ENCODE results near the gene CITED4. TPM values are rescaled to one million over a fixed set of nuclear protein-coding genes. Genes with fewer than 3 reads are reported as not detected.
"Not testable (repeated sequence)": the region's sequence is repeated elsewhere in the genome, so short reads cannot be mapped to it uniquely, and the experiment has no call there.

CITED4 gene
- total RNA-seq, 1 experiment from 2014 or later, result 13.9 TPM

- not testable (repeated sequence) for DNase-seq
Measured at GRCh38 chr1:40894858-40895257, 32.7 kb upstream of the CITED4 start.

GRCh38 chr1:40894455-40894854 lies 32.3 kb upstream of the CITED4 start:
- Histone ChIP-seq H3K36me3 (replicated peaks; ENCODE audit: control insufficient read depth, insufficient read depth, low read length) (no peaks in the 10 kb centered on the region), H3K4me3 (ENCODE audit: insufficient read depth, low read depth, low read length) (no peak overlapping the region), H3K27me3 (ENCODE audit: control insufficient read depth, insufficient read depth, low read length) (no peaks in the 10 kb centered on the region)
- no peak for DNase-seq

More at GRCh38 chr1:40894858-40895257, 32.7 kb upstream of the CITED4 start:
- not testable (repeated sequence) for H3K36me3 ChIP-seq (replicated peaks; ENCODE audit: control insufficient read depth, insufficient read depth, low read length); H3K4me3 ChIP-seq (ENCODE audit: insufficient read depth, low read depth, low read length); H3K27me3 ChIP-seq (ENCODE audit: control insufficient read depth, insufficient read depth, low read length)

GRCh38 chr1:40893946-40894345 lies 31.8 kb upstream of the CITED4 start:
- Histone ChIP-seq H3K4me3 (ENCODE audit: insufficient read depth, low read depth, low read length) (no peak overlapping the region), H3K27me3 (ENCODE audit: control insufficient read depth, insufficient read depth, low read length) (no peaks in the 10 kb centered on the region), H3K36me3 (replicated peaks; ENCODE audit: control insufficient read depth, insufficient read depth, low read length) (no peaks in the 10 kb centered on the region)
- DNase-seq, result no peak

- no peaks in the 10 kb centered on the region for H3K27me3 ChIP-seq (ENCODE audit: control insufficient read depth, insufficient read depth, low read length)
- H3K36me3 ChIP-seq (replicated peaks; ENCODE audit: control insufficient read depth, insufficient read depth, low read length), result no peaks in the 10 kb centered on the region
- no peak overlapping the region for H3K4me3 ChIP-seq (ENCODE audit: insufficient read depth, low read depth, low read length)
- DNase-seq, result no peak
Measured at GRCh38 chr1:40892354-40892753, 30.2 kb upstream of the CITED4 start.

GRCh38 chr1:40890771-40891170 lies 28.6 kb upstream of the CITED4 start:
- Histone ChIP-seq H3K27me3 (ENCODE audit: control insufficient read depth, insufficient read depth, low read length) (no peaks in the 10 kb centered on the region), H3K36me3 (replicated peaks; ENCODE audit: control insufficient read depth, insufficient read depth, low read length) (no peaks in the 10 kb centered on the region), H3K4me3 (ENCODE audit: insufficient read depth, low read depth, low read length) (no peak overlapping the region)
- no peak for DNase-seq

GRCh38 chr1:40887652-40888051 lies 25.5 kb upstream of the CITED4 start:
- DNase-seq, result no peak
- Histone ChIP-seq H3K36me3 (replicated peaks; ENCODE audit: control insufficient read depth, insufficient read depth, low read length) (no peaks in the 10 kb centered on the region), H3K4me3 (ENCODE audit: insufficient read depth, low read depth, low read length) (no peak overlapping the region), H3K27me3 (ENCODE audit: control insufficient read depth, insufficient read depth, low read length) (no peaks in the 10 kb centered on the region; the same call in 1 of the 2 replicates)

GRCh38 chr1:40887012-40887378 lies 24.8 kb upstream of the CITED4 start:
- no peaks in the 10 kb centered on the region; the same call in 1 of the 2 replicates for H3K27me3 ChIP-seq (ENCODE audit: control insufficient read depth, insufficient read depth, low read length)
- no peaks in the 10 kb centered on the region for H3K36me3 ChIP-seq (replicated peaks; ENCODE audit: control insufficient read depth, insufficient read depth, low read length)
- no peak for DNase-seq
- no peak overlapping the region for H3K4me3 ChIP-seq (ENCODE audit: insufficient read depth, low read depth, low read length)

- Histone ChIP-seq H3K4me3 (ENCODE audit: insufficient read depth, low read depth, low read length) (no peak overlapping the region), H3K27me3 (ENCODE audit: control insufficient read depth, insufficient read depth, low read length) (no peaks in the 10 kb centered on the region; the same call in 1 of the 2 replicates), H3K36me3 (replicated peaks; ENCODE audit: control insufficient read depth, insufficient read depth, low read length) (no peaks in the 10 kb centered on the region)
- DNase-seq, result no peak
Measured at GRCh38 chr1:40886318-40887011, 24.3 kb upstream of the CITED4 start.

GRCh38 chr1:40884055-40884795 lies 22.1 kb upstream of the CITED4 start:
- Histone ChIP-seq H3K4me3 (ENCODE audit: insufficient read depth, low read depth, low read length) (peak overlapping the region; percentile 12; the same call in 1 of the 2 replicates), H3K27me3 (ENCODE audit: control insufficient read depth, insufficient read depth, low read length) (peaks cover 2% of the 10 kb centered on the region; the same call in 1 of the 2 replicates), H3K36me3 (replicated peaks; ENCODE audit: control insufficient read depth, insufficient read depth, low read length) (no peaks in the 10 kb centered on the region)
- peak; percentile 41 for DNase-seq

GRCh38 chr1:40880813-40881549 lies 18.8 kb upstream of the CITED4 start:
- DNase-seq, result no peak
- peaks cover 2% of the 10 kb centered on the region; the same call in 1 of the 2 replicates for H3K27me3 ChIP-seq (ENCODE audit: control insufficient read depth, insufficient read depth, low read length)
- no peak overlapping the region for H3K4me3 ChIP-seq (ENCODE audit: insufficient read depth, low read depth, low read length)
- no peaks in the 10 kb centered on the region for H3K36me3 ChIP-seq (replicated peaks; ENCODE audit: control insufficient read depth, insufficient read depth, low read length)

GRCh38 chr1:40879482-40880175 lies 17.5 kb upstream of the CITED4 start:
- no peak for DNase-seq
- no peaks in the 10 kb centered on the region for H3K36me3 ChIP-seq (replicated peaks; ENCODE audit: control insufficient read depth, insufficient read depth, low read length)
- H3K4me3 ChIP-seq (ENCODE audit: insufficient read depth, low read depth, low read length), result no peak overlapping the region
- peaks cover 2% of the 10 kb centered on the region; the same call in 1 of the 2 replicates for H3K27me3 ChIP-seq (ENCODE audit: control insufficient read depth, insufficient read depth, low read length)

- no peak for DNase-seq
- H3K27me3 ChIP-seq (ENCODE audit: control insufficient read depth, insufficient read depth, low read length), result peaks cover 2% of the 10 kb centered on the region; the same call in 1 of the 2 replicates
- no peak overlapping the region for H3K4me3 ChIP-seq (ENCODE audit: insufficient read depth, low read depth, low read length)
- no peaks in the 10 kb centered on the region for H3K36me3 ChIP-seq (replicated peaks; ENCODE audit: control insufficient read depth, insufficient read depth, low read length)
Measured at GRCh38 chr1:40878906-40879305, 16.7 kb upstream of the CITED4 start.

- Histone ChIP-seq H3K27me3 (ENCODE audit: control insufficient read depth, insufficient read depth, low read length) (peaks cover 2% of the 10 kb centered on the region; the same call in 1 of the 2 replicates), H3K4me3 (ENCODE audit: insufficient read depth, low read depth, low read length) (no peak overlapping the region), H3K36me3 (replicated peaks; ENCODE audit: control insufficient read depth, insufficient read depth, low read length) (no peaks in the 10 kb centered on the region)
- DNase-seq, result peak; percentile 49
Measured at GRCh38 chr1:40877698-40878097, 15.5 kb upstream of the CITED4 start.

GRCh38 chr1:40876891-40877290 lies 14.7 kb upstream of the CITED4 start:
- Histone ChIP-seq H3K36me3 (replicated peaks; ENCODE audit: control insufficient read depth, insufficient read depth, low read length) (no peaks in the 10 kb centered on the region), H3K27me3 (ENCODE audit: control insufficient read depth, insufficient read depth, low read length) (peaks cover 2% of the 10 kb centered on the region; the same call in 1 of the 2 replicates)
- no peak for DNase-seq

More at GRCh38 chr1:40876891-40877290, 14.7 kb upstream of the CITED4 start:
- H3K4me3 ChIP-seq (ENCODE audit: insufficient read depth, low read depth, low read length), result no peak overlapping the region

All from H7 (cell line).